NB4 (cell line): ENCODE data around the gene FAM53B.

Source experiments
- CTCF ChIP-seq: IDR thresholded peaks from one replicate; pipeline ENCODE4 v1.5.1; 2012; ENCODE audit warnings: low read depth, low read length
- POLR2A ChIP-seq: IDR thresholded peaks from 2 replicates; pipeline ENCODE4 v1.6.1; 2011; ENCODE audit warnings: mild to moderate bottlenecking; ENCODE audit not compliant: insufficient read length; ENCODE audit errors: extremely low read depth

- TF ChIP-seq POLR2A (no peak), CTCF (no peak)
Measured at GRCh38 chr10:124698545-124699469, 45.4 kb downstream of the FAM53B start.
